SK-N-SH (cell line): ENCODE results near the gene PCDHA7. TPM values are rescaled to one million over a fixed set of nuclear protein-coding genes. Genes with fewer than 3 reads are reported as not detected.
A peak's percentile ranks its signal among the peaks of the same experiment; 100 is the strongest.

Experiments
- CTCF ChIA-PET: fragments of 300-600, 350-600 bp; formaldehyde crosslinking; extraction: SDS; loops from one replicate; lab custom pipeline; 2021; lab: Yijun Ruan, JAX
- POLR2A ChIA-PET: fragments of 350-600 bp; sonication (Branson Sonifier 250); formaldehyde crosslinking; extraction: SDS; loops from one replicate; lab custom pipeline; 2020; ENCODE audit warnings: antibody characterized with exemption, inconsistent platforms; lab: Yijun Ruan, JAX
- DNase-seq: peaks from one replicate; pipeline ENCODE4 v3.0.0; 2012
- H2AFZ ChIP-seq: fragments of 200-600 bp; sonication (generic); 2 replicates; pipeline ENCODE4 v1.8.1; 2016; ENCODE audit warnings: antibody characterized with exemption, mild to moderate bottlenecking, low read depth
- H3F3A ChIP-seq: fragments of 200-600 bp; sonication (generic); replicated peaks from 2 replicates; pipeline ENCODE3; 2016; ENCODE audit warnings: antibody characterized with exemption, mild to moderate bottlenecking; ENCODE audit not compliant: insufficient read depth
- H3K27ac ChIP-seq, 2 experiments: fragments of 200-500 bp in 1 of 2; fragments of 200-600 bp in 1 of 2; sonication (Bioruptor generic) in 1 of 2; sonication (generic), shearing (Covaris generic) in 1 of 2; 2 replicates each; pipeline versions ENCODE4 v1.5.1 to v1.6.1; 2014 to 2016; ENCODE audit warnings: low read depth in 2 of 2, inconsistent platforms in 1 of 2, low read length in 1 of 2, mild to moderate bottlenecking in 1 of 2, mixed read lengths in 1 of 2
- H3K27me3 ChIP-seq: fragments of 200-600 bp; sonication (generic), shearing (Covaris generic); 2 replicates; pipeline ENCODE4 v1.6.1; 2016; ENCODE audit warnings: mixed run types; ENCODE audit not compliant: insufficient read depth
- H3K36me3 ChIP-seq, 2 experiments: fragments of 200-500 bp in 1 of 2; fragments of 200-600 bp in 1 of 2; sonication (Bioruptor generic) in 1 of 2; sonication (generic) in 1 of 2; replicated peaks in 1 of 2; 2 replicates each; pipeline versions ENCODE3 to v1.5.1; 2014 to 2016; ENCODE audit warnings: low read length in 1 of 2, mild to moderate bottlenecking in 1 of 2; ENCODE audit not compliant: insufficient read depth in 2 of 2, control insufficient read depth in 1 of 2
- H3K4me1 ChIP-seq, 2 experiments: fragments of 200-500 bp in 1 of 2; fragments of 200-600 bp in 1 of 2; sonication (Bioruptor generic) in 1 of 2; sonication (generic), shearing (Covaris generic) in 1 of 2; 2 replicates each; pipeline versions ENCODE4 v1.5.1 to v1.6.1; 2014 to 2016; ENCODE audit warnings: low read depth in 1 of 2, low read length in 1 of 2, mixed run types in 1 of 2; ENCODE audit not compliant: insufficient read depth in 2 of 2, control insufficient read depth in 1 of 2
- H3K4me2 ChIP-seq: fragments of 200-600 bp; sonication (generic), shearing (Covaris generic); 2 replicates; pipeline ENCODE4 v1.6.1; 2017; ENCODE audit warnings: mixed run types
- H3K4me3 ChIP-seq, 2 experiments: fragments of 200-500 bp in 1 of 2; fragments of 200-600 bp in 1 of 2; sonication (Bioruptor generic) in 1 of 2; sonication (generic), shearing (Covaris generic) in 1 of 2; 2 replicates each; pipeline versions ENCODE4 v1.5.1 to v1.8.1; 2014 to 2016; ENCODE audit warnings: low read depth in 2 of 2, inconsistent platforms in 1 of 2, low read length in 1 of 2, mild to moderate bottlenecking in 1 of 2, mixed read lengths in 1 of 2, moderate library complexity in 1 of 2
- H3K79me2 ChIP-seq: fragments of 200-600 bp; sonication (generic); 2 replicates; pipeline ENCODE4 v1.8.1; 2017; ENCODE audit warnings: mild to moderate bottlenecking; ENCODE audit not compliant: insufficient read depth
- H3K9ac ChIP-seq: fragments of 200-600 bp; sonication (generic); 2 replicates; pipeline ENCODE4 v1.6.1; 2017; ENCODE audit warnings: mixed run types
- H3K9me2 ChIP-seq: fragments of 200-600 bp; sonication (generic); 2 replicates; pipeline ENCODE4 v1.6.1; 2017; ENCODE audit warnings: mixed run types
- H3K9me3 ChIP-seq: fragments of 200-600 bp; sonication (generic); 2 replicates; pipeline ENCODE4 v1.6.1; 2017; ENCODE audit warnings: mixed run types, mild to moderate bottlenecking, moderate library complexity
- H4K20me1 ChIP-seq: fragments of 200-600 bp; sonication (generic); 2 replicates; pipeline ENCODE4 v1.6.1; 2017; ENCODE audit warnings: mild to moderate bottlenecking, mixed run types; ENCODE audit not compliant: insufficient read depth
- CTCF ChIP-seq: fragments of 200-600 bp; sonication (generic); IDR thresholded peaks from 2 replicates; pipeline ENCODE4 v1.6.1; 2017; ENCODE audit warnings: antibody characterized with exemption, mild to moderate bottlenecking, moderate library complexity
- EZH2phosphoT487 ChIP-seq: fragments of 200-600 bp; sonication (generic); IDR thresholded peaks from 2 replicates; pipeline ENCODE4 v1.6.1; 2017; ENCODE audit warnings: low read depth, mixed run types, mild to moderate bottlenecking, antibody characterized with exemption, moderate library complexity, borderline replicate concordance
- NFIC ChIP-seq: IDR thresholded peaks from 2 replicates; pipeline ENCODE4 v1.4.0; 2012; ENCODE audit warnings: borderline replicate concordance
- RAD21 ChIP-seq: IDR thresholded peaks from 2 replicates; pipeline ENCODE4 v1.6.1; 2012; ENCODE audit warnings: mild to moderate bottlenecking, low read length
- RFX5 ChIP-seq: IDR thresholded peaks from 2 replicates; pipeline ENCODE4 v1.6.1; 2012; ENCODE audit warnings: mild to moderate bottlenecking, improper control_type of control experiment, low read length
- TCF12 ChIP-seq: IDR thresholded peaks from 2 replicates; pipeline ENCODE4 v1.4.0; 2012
- TEAD4 ChIP-seq: IDR thresholded peaks from 2 replicates; pipeline ENCODE4 v1.4.0; 2012; ENCODE audit warnings: mild to moderate bottlenecking, borderline replicate concordance; ENCODE audit not compliant: insufficient read depth
- USF1 ChIP-seq: IDR thresholded peaks from 2 replicates; pipeline ENCODE4 v1.4.0; 2012; ENCODE audit warnings: low read depth, borderline replicate concordance
- WGBS: methylation state at CpG from one replicate; pipeline ENCODE4 v1.1.6; 2017; ENCODE audit warnings: low lambda C conversion rate; 5-methylcytosine and 5-hydroxymethylcytosine counted together
- polyA plus RNA-seq, 3 experiments: library from polyadenylated mRNA; depleted of rRNA; stranded (reverse); fragments of >200 nt; gene quantifications; 2 replicates each; pipeline ENCODE4 v1.2.3, GENCODE V29; 2012

The PCDHA7 gene
- polyA plus RNA-seq, 1 of the 3 experiments (the other 2 are of a cell fraction) = 0.15 TPM

GRCh38 chr5:140855772-140856674 lies 22.0 kb downstream of the PCDHA7 start, which contains the start of gene PCDHA10:
TSS of gene PCDHA10 (plus strand) at chr5:140855897. CDS start at chr5:140856049, 152 bp downstream.
- no peaks in the 10 kb centered on the region for H3K79me2 ChIP-seq
- WGBS = 79% methylated on average over 32 of the region's 44 CpGs
- TF ChIP-seq TEAD4 (no peak), RAD21 (peak; percentile 40; the same call in 1 of the 2 replicates), USF1 (no peak), NFIC (no peak), RFX5 (no peak), CTCF (peak; percentile 13; the same call in 1 of the 2 replicates)
- H3K27me3 ChIP-seq = no peaks in the 10 kb centered on the region
- H3K4me2 ChIP-seq = no peak within 1 kb of the TSS
- H3K27ac ChIP-seq = no peak within 1 kb of the TSS
- H3K9me2 ChIP-seq = no peaks in the 10 kb centered on the region
- no peaks in the 10 kb centered on the region for H3K9me3 ChIP-seq
- ChIA-PET POLR2A (no interaction called here), CTCF (interaction anchor here (1.3 to 2.4 kb wide), 3 partner anchors 14 to 185 kb away, joined by 3 to 10 read pairs (median 7); partner anchors contain the start of gene PCDHAC1)
- H2AFZ ChIP-seq = no peak within 1 kb of the TSS
- H3K36me3 ChIP-seq = no peaks in the 10 kb centered on the region
- H3K4me1 ChIP-seq = no peaks in the 10 kb centered on the region
- no peaks in the 10 kb centered on the region for H3F3A ChIP-seq
- no peaks in the 10 kb centered on the region for H4K20me1 ChIP-seq
- H3K9ac ChIP-seq = no peak within 1 kb of the TSS
- DNase-seq = no peak
- no peak within 1 kb of the TSS for H3K4me3 ChIP-seq

- Histone ChIP-seq H3K9me3 (no peaks in the 10 kb centered on the region), H3K4me1 (no peaks in the 10 kb centered on the region), H3F3A (no peaks in the 10 kb centered on the region), H3K27me3 (no peaks in the 10 kb centered on the region), H3K4me3 (no peak overlapping the region), H3K27ac (no peak overlapping the region), H3K9ac (no peak overlapping the region), H3K79me2 (no peaks in the 10 kb centered on the region), H3K9me2 (no peaks in the 10 kb centered on the region), H2AFZ (no peak overlapping the region), H3K36me3 (no peaks in the 10 kb centered on the region), H4K20me1 (no peaks in the 10 kb centered on the region), H3K4me2 (no peak overlapping the region)
- no peak for DNase-seq
- POLR2A ChIA-PET = no interaction called here
- CTCF ChIA-PET = interaction anchor here (2.4 to 9.2 kb wide), 2 partner anchors 16 to 183 kb away, joined by 10 to 132 read pairs; partner anchors contain the start of gene PCDHA8
- TF ChIP-seq NFIC (no peak), TCF12 (no peak), USF1 (no peak), EZH2phosphoT487 (no peak)
- 94% methylated on average over 29 of the region's 94 CpGs for WGBS
These were observed 23.3 kb downstream of the PCDHA7 start for GRCh38 chr5:140857177-140857986.
